GM18499 (cell line): ENCODE measurements around the gene IGSF9B.

ENCODE experiments used
- ATAC-seq: cut with Tn5 transposase; IDR thresholded peaks from one replicate; pipeline ENCODE4 v1.9.1; 2021; ENCODE audit warnings: moderate number of reproducible peaks; ENCODE audit not compliant: insufficient read depth, unreplicated experiment

The IGSF9B gene

DNA sequence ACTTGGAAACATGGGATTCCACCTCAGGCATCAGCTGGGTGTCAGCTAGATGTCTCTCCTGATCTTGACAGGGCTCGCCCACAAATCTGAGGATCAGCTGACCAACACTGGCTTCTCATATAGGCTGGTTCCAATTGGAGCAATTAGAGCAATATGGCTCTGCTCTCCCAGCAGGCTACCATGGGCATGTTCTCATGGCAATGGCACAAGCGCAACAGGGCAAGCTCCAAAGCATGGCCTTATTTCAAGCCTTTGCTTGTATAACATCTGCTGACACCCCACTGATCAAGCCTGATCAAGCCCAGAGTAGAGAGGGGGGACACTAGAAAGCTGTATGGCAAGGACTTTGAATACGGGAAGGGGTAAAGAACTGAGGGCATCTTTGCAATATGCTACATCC is 70.7 kb downstream of the IGSF9B start:
- no peak for ATAC-seq

DNA sequence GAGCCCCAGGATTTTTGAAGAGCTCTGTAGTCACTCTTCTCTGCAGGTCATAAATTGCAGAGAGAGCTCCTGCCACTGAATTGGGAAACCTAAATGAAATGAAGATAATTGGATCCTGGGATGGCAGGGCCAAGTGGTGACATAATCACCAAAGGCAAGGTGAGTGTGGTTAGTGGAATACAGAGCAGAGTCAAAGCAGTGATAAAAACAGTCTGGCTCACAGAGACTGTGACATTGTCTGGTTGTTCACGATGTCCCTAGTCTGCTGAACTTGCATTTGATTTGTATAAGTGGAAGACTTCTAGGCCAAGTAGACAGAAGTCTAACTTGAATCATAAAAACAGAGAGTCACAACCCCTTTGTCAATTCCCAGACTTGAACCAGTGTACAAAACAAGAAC is 84.6 kb downstream of the IGSF9B start:
- ATAC-seq: no peak

DNA sequence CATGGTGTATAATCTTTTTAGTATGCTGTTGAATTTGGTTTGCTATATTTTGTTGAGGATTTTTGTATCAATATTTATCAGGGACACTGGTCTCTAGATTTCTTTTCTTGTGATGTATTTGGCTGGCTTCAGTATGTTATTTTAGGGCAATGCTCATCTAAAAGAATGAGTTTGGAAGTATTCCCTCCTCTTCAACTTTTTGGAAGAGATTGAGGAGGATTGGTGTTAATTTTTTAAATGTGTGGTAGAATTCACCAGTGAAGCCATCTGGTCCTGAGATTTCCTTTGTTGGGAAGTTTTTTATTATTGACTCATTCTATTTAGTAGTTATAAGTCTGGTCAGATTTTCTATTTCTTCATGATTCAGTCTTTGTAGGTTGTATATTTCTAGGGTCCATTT is 89.3 kb downstream of the IGSF9B start:
- no peak for ATAC-seq

GRCh38 chr11:133865466-133865865 is 91.3 kb downstream of the IGSF9B start:
- no peak for ATAC-seq

DNA sequence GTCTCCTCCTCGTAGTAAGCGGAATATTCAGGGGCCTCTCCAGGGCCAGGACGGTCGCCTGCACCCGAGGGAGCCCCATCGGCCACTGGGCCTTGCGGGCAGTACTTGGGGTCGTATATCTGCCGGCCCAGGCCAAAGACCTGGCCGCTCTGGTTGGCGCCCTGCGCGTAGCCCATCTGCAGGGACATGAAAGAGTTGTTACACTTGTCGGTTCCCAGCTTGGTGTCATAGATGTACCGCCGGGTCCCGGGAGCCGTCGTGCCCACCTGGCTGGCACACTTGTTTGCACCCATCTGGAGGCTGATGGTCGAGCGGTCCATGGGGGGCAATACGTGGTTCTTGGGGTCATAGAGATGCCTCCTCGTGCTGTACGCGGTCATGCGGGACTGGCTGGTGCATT is 92.0 kb downstream of the IGSF9B start:
- ATAC-seq: no peak

DNA sequence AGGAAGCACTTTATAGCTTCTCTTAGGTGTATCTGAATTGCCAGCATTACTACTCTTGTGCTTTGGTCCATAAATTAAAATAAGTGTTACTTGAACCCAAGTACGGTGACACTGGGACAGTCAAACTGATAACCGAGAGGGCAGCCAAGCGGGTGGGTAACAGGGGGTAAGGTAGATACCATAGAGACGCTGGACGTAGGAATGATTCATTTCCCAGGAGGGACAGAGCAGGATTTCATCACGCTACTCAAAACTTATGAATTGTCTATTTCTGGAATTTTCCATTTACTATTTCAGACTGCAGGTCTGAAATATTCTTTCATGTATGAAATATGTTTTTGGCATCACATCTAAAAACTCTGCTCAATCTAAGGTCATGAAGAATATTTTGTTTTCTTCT is 96.6 kb downstream of the IGSF9B start:
- ATAC-seq: no peak
